GM12872 (cell line): ENCODE results near the gene NOC2L.

Source experiments
- TF ChIP-seq, protein P1 (sequence below): IDR thresholded peaks from 3 replicates; pipeline ENCODE4 v1.5.1; 2011; ENCODE audit warnings: low read depth, mild to moderate bottlenecking, low read length, moderate library complexity; ENCODE audit not compliant: insufficient read depth

Gene NOC2L

GRCh38 chr1:920010-920409, 39.0 kb downstream of the NOC2L start:
- TF ChIP-seq, protein P1, sequence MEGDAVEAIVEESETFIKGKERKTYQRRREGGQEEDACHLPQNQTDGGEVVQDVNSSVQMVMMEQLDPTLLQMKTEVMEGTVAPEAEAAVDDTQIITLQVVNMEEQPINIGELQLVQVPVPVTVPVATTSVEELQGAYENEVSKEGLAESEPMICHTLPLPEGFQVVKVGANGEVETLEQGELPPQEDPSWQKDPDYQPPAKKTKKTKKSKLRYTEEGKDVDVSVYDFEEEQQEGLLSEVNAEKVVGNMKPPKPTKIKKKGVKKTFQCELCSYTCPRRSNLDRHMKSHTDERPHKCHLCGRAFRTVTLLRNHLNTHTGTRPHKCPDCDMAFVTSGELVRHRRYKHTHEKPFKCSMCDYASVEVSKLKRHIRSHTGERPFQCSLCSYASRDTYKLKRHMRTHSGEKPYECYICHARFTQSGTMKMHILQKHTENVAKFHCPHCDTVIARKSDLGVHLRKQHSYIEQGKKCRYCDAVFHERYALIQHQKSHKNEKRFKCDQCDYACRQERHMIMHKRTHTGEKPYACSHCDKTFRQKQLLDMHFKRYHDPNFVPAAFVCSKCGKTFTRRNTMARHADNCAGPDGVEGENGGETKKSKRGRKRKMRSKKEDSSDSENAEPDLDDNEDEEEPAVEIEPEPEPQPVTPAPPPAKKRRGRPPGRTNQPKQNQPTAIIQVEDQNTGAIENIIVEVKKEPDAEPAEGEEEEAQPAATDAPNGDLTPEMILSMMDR = no peak

DNA sequence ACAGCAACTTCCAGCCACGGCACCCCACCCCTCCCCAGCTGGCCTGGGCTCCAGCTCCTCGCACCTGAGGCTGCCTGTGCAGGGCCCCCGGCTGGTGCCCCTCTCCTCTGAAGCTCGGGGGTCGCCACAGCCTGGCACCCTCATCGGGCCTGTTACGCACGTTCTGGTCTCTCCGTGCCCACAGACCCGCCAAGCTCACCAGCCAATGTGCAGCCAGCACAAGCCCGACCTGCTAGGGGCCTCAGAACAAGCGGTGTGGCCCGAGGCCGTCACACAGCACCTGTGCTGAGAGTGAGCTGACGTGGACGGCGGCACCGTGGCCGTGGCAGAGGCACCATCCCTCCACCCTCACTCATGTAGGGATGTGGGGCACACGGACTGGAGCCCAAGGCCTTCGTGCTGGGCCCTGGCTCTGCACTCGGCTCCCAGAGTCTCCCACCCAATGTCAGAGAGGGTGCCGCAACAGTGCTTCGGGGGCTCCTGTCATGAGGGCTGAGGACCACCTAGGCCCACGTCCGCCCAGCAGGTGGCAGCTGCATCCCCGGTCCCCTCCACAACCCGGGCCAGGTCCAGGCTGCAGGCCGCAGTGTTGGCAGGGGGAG, 39.7 kb downstream of the NOC2L start:
- TF ChIP-seq, protein P1 = no peak

- TF ChIP-seq, protein P1 = no peak
These were observed 40.2 kb downstream of the NOC2L start for GRCh38 chr1:918843-919242.

- TF ChIP-seq, protein P1 = no peak
These were observed 40.7 kb downstream of the NOC2L start for GRCh38 chr1:918353-918752.

DNA sequence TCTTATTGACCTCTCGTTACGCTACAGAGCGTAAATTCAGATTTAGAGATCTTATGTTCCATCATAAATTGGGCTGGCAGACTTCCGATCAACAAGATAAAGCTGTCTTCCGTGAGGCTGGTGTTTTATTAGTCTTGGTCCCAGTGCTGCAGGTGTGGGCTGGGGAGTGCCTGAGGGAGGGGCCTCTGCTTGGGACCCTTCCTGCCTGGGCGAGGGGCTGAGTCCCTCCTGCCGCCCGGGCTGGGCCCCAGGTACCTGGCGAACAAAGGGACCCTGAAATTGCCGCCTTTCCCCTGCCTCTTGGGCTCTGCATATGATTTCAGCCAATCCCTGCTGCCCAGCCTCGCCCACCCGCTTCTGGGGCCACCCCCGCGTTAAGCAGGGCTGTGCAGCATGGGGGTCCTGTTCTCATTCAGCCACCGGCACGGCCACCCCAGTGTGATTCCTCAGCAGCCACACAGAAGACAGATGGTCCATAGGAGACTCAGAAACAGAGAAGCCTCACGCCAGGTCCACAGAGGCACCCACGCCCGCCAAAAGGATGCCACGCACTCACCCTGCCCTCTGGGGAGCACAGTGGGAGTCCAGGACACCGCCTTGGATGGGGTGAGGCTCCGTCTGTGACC, 41.5 kb downstream of the NOC2L start:
- TF ChIP-seq, protein P1 = no peak

DNA sequence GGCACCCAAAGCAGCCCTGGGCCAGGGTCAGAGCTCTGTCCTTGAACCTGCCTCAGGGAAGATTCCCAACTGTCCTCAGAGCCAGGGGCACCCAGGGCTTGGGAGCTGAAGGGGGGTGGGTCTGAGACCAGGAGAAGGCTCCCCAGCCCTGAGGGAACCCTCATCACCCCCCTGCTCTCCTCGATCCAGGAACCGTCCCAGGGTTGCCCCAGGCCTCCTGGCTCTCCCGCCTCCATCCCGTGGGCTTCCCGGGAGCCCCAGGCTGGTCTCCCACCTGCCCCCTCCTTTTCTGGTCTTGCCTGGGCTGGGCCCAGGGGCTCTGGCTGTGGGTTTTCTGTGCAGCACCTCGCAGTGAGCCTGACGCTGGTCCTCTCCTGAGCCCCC, 42.0 kb downstream of the NOC2L start:
- TF ChIP-seq, protein P1 = no peak

DNA sequence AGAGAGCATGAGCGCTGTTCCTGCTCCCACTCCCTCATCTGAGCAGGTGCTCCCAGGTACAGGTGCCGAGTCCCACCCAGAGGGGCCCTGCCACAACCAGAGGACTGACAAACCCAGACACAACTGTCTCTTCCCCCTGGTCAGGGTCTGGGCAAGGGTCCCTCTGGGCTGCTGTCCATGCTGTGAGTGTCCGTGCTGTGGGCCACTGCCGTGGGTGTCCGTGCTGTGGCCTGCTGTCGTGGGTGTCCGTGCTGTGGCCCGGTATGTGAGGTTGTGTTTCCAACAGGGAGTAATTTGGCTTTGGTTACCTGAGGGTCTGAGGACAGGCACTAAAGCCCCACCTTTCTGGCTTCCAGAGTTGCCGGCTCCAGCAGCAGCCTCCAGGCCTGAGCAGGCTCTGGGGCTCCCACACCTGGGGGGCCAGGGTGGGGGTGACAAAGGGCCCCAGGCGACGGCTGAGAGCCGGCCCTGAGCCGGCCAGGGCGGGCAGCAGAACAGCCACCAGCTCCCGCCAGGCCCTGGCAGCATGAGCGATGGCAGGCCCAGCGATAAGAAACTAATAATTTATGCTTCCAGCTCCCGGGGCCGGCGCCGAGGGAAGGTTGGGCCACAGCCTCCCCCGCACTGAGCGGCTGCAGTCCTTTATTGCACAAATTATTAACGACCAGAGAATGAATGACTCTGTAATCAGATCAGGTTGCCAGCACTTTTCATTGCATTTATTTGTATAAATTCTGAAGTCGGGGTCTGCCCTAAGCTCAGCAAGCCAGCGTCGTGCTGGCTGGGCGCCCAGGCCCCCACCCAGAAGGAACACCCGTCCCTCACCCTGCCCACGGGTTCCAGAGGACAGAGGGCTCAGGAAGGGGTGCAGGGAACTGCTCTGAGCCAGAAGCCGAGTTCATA, 42.6 kb downstream of the NOC2L start:
- TF ChIP-seq, protein P1 = no peak
